ENCODE measurements around the gene ATP1A2. TPM values are rescaled to one million over a fixed set of nuclear protein-coding genes. Genes with fewer than 3 reads are reported as not detected.

The ATP1A2 gene
- total RNA-seq, 1 donor from 2014 or later: not detected

DNA sequence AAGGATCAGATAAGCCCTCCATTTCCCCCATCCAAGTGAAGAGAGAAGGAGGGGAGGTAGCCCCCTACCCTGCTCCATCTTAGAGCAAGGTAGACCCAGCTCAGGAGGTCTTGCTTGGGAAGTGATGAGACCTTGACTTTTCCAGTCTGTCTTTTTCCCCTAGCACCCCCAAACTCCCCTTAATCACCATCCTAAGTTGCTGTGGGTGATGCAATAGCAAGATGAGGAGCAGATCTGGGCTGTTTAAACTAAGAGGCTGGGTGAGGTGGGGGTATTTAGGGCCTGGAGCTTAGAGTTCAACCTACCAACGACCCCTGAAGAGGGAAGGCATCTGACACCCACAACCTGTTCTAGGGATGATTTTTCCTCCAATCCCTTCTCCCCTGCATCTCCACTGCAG, 1.7 kb downstream of the ATP1A2 start:
- no peak overlapping the region for H3K4me3 ChIP-seq (ENCODE audit: low read depth, low read length)
- no peak for DNase-seq (ENCODE audit: low read depth)
- TF ChIP-seq, protein P1, sequence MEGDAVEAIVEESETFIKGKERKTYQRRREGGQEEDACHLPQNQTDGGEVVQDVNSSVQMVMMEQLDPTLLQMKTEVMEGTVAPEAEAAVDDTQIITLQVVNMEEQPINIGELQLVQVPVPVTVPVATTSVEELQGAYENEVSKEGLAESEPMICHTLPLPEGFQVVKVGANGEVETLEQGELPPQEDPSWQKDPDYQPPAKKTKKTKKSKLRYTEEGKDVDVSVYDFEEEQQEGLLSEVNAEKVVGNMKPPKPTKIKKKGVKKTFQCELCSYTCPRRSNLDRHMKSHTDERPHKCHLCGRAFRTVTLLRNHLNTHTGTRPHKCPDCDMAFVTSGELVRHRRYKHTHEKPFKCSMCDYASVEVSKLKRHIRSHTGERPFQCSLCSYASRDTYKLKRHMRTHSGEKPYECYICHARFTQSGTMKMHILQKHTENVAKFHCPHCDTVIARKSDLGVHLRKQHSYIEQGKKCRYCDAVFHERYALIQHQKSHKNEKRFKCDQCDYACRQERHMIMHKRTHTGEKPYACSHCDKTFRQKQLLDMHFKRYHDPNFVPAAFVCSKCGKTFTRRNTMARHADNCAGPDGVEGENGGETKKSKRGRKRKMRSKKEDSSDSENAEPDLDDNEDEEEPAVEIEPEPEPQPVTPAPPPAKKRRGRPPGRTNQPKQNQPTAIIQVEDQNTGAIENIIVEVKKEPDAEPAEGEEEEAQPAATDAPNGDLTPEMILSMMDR (conservative IDR thresholded peaks at IDR 0.05; ENCODE audit: low read depth, low read length): no peak

DNA sequence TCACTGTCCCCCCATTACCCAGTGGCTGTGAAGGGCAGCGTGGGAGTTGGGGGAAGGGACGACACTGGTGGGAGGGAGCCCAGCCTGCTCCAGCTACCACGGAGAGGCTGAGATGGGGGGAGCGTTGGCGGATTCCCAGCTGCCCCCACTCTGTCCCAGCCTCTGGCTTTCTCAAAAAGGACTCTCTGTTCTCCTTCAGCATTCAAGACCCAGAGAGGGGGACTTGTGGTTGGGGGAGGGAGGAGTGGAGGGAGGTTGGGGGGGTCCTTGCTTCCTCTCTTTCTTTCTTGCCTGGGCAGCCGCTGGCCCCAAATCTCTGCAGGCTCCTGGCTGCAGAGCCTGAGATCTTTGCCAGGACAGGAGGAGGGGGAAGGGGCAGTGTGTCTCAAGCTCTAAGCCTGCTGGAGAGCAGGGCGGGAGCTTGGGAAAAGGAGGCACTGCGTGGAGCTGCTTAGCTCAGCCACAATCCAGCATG, 2.2 kb downstream of the ATP1A2 start:
- TF ChIP-seq, protein P1 (conservative IDR thresholded peaks at IDR 0.05; ENCODE audit: low read depth, low read length): no peak
- no peak overlapping the region for H3K4me3 ChIP-seq (ENCODE audit: low read depth, low read length)
- no peak for DNase-seq (ENCODE audit: low read depth)

DNA sequence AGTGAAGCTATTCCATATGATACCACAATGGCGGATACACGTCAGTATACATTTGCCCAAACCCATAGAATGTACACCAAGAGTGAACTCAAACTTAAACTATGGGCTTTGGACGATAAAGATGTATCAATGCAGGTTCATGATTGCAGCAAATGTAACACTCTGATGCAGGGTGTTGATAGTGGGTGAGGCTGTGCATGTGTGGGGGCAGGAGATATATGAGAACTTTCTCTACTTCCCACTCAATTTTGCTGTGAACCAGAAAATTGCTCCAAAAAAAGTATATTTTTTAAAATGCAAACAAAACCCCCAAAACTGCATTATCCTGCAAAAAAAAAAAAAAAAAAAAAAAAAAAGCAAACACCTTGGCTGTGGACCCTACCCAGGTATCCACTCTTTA, 3.4 kb downstream of the ATP1A2 start:
- DNase-seq (ENCODE audit: low read depth): no peak
- TF ChIP-seq, protein P1 (conservative IDR thresholded peaks at IDR 0.05; ENCODE audit: low read depth, low read length): no peak

DNA sequence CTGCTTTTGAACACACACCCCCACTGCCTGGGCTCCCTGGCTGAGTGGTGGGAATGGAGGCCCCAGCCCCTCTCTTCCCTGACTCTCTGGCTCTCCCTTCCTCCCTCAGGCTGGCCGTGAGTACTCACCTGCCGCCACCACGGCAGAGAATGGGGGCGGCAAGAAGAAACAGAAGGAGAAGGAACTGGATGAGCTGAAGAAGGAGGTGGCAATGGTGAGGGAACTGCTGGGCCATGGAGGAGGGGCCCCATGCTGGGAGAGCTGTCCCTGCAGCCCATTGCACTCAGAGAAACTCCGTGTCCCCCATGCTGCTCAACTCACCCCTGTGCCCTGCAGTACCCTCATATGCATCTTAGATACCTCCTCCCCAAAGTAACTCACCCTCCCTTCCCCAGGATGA, 5.2 kb downstream of the ATP1A2 start:
- TF ChIP-seq, protein P1 (conservative IDR thresholded peaks at IDR 0.05; ENCODE audit: low read depth, low read length): no peak
- DNase-seq (ENCODE audit: low read depth): no peak
- no peak overlapping the region for H3K4me3 ChIP-seq (ENCODE audit: low read depth, low read length)

More for the DNA sequence above, 3.4 kb downstream of the ATP1A2 start:
- H3K4me3 ChIP-seq (ENCODE audit: low read depth, low read length): no peak overlapping the region

DNA sequence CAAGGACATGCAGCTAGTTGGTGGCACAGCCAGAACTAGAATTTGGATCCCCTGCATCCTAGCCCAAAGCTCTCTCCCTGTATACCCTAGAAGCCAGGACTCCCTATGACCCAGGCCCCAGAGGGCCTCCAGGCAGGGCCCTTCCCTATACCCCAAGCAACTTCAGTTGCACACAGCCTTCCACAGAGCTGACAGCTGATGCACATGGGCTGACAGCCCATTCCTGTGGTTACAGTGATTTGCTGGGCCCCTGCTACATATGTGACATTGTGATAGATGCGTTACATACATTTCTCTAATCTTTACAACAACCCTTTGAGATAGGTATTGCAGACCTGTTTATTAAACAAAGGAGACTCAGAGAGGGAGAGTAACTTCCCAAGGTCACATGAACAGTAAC, 5.8 kb downstream of the ATP1A2 start:
- no peak for DNase-seq (ENCODE audit: low read depth)
- TF ChIP-seq, protein P1 (conservative IDR thresholded peaks at IDR 0.05; ENCODE audit: low read depth, low read length): no peak
- no peak overlapping the region for H3K4me3 ChIP-seq (ENCODE audit: low read depth, low read length)

DNA sequence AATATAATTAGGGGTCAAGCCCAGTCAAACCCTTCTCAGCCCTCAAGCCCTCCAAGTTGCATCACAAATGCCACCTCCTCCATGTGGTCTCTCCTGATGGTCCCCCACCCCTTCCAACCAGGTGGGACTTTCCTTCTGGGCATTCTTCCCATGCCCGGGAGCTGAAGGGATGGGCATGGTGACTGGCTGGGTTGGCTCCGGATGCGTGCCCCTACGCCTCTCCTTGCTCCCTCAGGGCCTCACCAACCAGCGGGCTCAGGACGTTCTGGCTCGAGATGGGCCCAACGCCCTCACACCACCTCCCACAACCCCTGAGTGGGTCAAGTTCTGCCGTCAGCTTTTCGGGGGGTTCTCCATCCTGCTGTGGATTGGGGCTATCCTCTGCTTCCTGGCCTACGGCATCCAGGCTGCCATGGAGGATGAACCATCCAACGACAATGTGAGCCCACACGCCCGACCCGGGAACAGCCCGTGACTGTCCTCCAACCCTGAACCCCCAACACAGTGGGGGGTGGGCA, 7.5 kb downstream of the ATP1A2 start:
- TF ChIP-seq, protein P1 (conservative IDR thresholded peaks at IDR 0.05; ENCODE audit: low read depth, low read length): no peak
- no peak overlapping the region for H3K4me3 ChIP-seq (ENCODE audit: low read depth, low read length)
- no peak for DNase-seq (ENCODE audit: low read depth)

DNA sequence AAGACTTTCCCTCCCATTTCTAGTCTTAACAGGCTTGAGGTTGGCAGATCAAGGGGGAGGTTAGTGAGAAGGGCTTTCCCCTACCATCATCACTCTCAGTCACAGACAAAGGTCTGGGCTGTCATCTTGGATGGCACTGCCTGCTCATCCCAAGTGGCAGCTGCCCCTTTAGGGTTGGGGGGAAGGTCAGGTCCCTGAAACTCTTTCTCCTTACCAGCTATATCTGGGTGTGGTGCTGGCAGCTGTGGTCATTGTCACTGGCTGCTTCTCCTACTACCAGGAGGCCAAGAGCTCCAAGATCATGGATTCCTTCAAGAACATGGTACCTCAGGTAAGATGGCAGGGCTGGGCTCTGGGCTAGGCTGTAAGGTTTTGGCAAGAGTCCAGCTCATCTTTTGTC, 8.2 kb downstream of the ATP1A2 start:
- TF ChIP-seq, protein P1 (conservative IDR thresholded peaks at IDR 0.05; ENCODE audit: low read depth, low read length): no peak
- H3K4me3 ChIP-seq (ENCODE audit: low read depth, low read length): no peak overlapping the region
- no peak for DNase-seq (ENCODE audit: low read depth)

All from epithelial cell of proximal tubule (primary cell).